Right ventricle myocardium superior (tissue), 1 donor: ENCODE data around the gene FBXO48. TPM values are rescaled to one million over a fixed set of nuclear protein-coding genes. Genes with fewer than 3 reads are reported as not detected.

Experiments
- ATAC-seq: fragments of 200-7000 bp; cut with Tn5 transposase; one replicate; pipeline ENCODE4 v1.9.1; 2020; ENCODE audit warnings: mild to moderate bottlenecking; ENCODE audit not compliant: poor library complexity
- DNase-seq: peaks from one replicate; pipeline ENCODE4 v3.0.0-alpha.2; 2020
- intact Hi-C: fragments of 100-400 bp; cut with DNase I; formaldehyde crosslinking; loops from one replicate; pipeline ENCODE4 v1.11.2; 2022
- total RNA-seq: library from RNA; stranded (reverse); fragmentation: NEBNext Ultra II Directional; extraction: Animal tissue kit (Norgen Biotek cat#: 25700); gene quantifications from one replicate; pipeline ENCODE4 v1.2.1, GENCODE V29; 2021
- donor health status: DM: no; HTN: yes; CAD: no; lungs with severe emphysema.

The FBXO48 gene
- total RNA-seq, 1 donor from 2014 or later, result 1.1 TPM

DNA sequence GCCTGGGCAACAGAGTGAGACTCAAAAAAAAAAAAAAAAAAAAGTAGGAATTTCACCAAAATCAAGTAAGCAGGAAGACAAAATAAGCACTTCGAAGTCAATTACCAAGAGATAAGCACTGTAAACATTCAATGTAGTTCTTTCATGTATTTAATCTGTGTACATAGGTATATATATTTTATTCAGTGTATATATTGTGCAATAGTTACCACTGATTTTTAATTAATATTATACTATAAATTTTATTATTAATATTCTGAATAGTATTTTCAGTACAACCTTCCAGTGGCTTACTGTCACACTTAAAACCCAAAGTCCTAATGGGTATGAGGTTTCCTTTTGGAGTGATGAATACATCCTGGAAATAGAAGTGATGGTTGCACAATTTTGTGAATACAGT lies 9.4 kb upstream of the FBXO48 start:
- ATAC-seq (no peak), DNase-seq (no peak)
- intact Hi-C loops, result no loop called here

- ATAC-seq (no peak), DNase-seq (no peak)
- intact Hi-C loops, result no loop called here
These were observed 8.5 kb upstream of the FBXO48 start for GRCh38 chr2:68475576-68475975.

DNA sequence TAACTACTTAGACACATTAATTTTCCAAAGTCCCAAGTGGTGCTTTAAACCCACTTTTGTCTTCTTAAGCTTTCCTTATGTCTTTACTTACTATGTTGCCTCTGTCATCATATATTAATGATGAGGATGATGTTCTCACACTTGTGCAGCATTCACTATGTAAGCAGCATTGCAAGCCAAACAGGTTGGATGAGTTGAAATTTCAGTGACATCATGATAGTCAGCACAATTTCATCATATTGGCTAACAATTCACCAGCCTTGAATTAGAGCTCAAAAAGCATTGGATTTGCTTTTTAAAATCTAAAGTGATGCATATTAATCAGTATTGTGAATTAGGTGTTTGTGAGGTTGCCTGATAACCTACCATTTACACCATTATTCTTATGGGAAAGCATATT lies 8.0 kb upstream of the FBXO48 start:
- intact Hi-C loops, result no loop called here
- ATAC-seq, result no peak
- no peak for DNase-seq

GRCh38 chr2:68472796-68473414 lies 5.8 kb upstream of the FBXO48 start:
- intact Hi-C loops, result no loop called here
- no peak for DNase-seq
- no peak for ATAC-seq

DNA sequence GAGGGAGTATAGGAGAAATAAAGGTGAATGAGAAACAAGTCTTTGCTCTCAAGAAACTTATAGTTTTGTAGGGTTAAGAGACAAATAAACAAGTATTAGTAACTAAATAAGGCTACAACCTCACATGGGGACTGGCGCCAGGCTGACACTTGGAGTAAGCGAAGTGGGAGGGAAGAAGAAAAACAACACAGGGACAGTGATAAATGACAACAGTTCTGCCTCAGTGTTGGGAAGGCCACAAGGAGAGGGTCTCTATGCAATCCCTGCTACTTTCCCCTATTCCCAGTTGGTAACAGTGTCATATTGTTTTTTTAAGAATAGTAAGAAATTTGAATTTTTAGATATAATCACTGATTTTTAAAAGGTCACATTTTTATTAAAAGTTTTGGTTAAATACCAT lies 4.3 kb upstream of the FBXO48 start:
- intact Hi-C loops, result no loop called here
- DNase-seq (no peak), ATAC-seq (no peak)

DNA sequence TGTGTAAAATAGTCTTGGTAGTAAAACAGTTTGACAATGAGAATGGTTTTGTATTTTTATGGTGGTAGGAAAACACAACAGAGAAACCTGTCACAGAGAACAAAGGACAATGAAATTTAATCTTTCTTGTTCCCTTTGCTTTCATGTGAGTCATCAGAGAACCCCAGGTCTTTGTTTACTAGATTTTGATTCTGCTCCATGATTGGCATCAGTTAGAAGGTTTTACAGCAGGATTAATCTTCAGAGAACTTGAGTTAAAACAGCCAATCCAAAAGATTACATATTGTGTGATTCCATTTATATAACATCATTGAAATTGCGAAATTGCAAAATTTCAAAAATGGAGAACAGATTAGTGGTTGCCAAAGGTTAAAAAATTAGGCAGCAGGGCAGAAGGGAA lies 2.8 kb upstream of the FBXO48 start:
- DNase-seq, result no peak
- intact Hi-C loops, result loop anchor here (10.0 kb wide), 1 partner anchor 455 kb away; no protein-coding TSS in a partner anchor
- no peak for ATAC-seq

DNA sequence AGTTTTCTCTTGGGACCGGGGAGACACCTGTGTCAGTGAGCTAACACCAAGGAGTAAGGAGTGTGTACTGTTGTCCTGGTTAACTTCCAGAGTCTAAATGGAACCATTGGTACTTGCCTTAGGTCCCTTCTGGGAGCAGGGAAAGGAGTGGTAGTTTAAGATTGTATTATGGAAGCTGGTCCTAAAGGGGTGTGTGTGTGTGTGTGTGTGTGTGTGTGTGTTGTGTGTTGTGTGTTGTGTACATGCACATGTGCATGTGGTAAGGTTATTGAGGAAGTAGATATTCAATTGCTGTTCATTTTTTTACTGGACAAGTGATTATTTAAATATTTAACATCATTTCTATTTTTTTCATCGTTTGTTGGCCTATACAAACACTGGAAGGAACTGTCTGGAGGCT lies 1.7 kb upstream of the FBXO48 start:
- no peak for ATAC-seq
- DNase-seq, result no peak
- intact Hi-C loops, result loop anchor here (10.0 kb wide), 1 partner anchor 456 kb away; no protein-coding TSS in a partner anchor

DNA sequence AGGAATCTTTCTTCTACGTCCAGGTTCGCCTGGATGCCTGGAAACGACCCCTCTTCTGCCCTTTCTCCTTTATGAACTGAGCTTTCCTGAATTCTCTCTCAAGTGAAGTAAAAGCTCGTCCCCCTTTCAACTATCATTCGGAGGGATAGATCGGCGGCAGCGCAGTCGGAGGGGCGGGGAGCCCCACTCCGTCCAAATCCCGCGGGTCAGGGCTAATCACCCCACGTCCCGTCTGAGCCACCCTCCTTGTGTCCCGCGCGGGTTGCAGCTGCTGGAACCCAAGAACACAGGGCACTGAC lies 367 bp downstream of the FBXO48 start:
- DNase-seq, result no peak
- ATAC-seq, result peak; percentile 34
- intact Hi-C loops, result loop anchor here (10.0 kb wide), 1 partner anchor 458 kb away; no protein-coding TSS in a partner anchor

- no peak for DNase-seq
- intact Hi-C loops, result loop anchor here (10.0 kb wide), 1 partner anchor 458 kb away; no protein-coding TSS in a partner anchor
- no peak for ATAC-seq
These were observed 725 bp downstream of the FBXO48 start for GRCh38 chr2:68466361-68466777.

GRCh38 chr2:68465081-68465916 lies 1.8 kb downstream of the FBXO48 start:
- intact Hi-C loops, result loop anchor here (10.0 kb wide), 1 partner anchor 460 kb away; no protein-coding TSS in a partner anchor
- no peak for DNase-seq
- ATAC-seq, result no peak

GRCh38 chr2:68464651-68465050 lies 2.4 kb downstream of the FBXO48 start:
- no peak for ATAC-seq
- DNase-seq, result no peak
- intact Hi-C loops, result loop anchor here (10.0 kb wide), 1 partner anchor 460 kb away; no protein-coding TSS in a partner anchor

DNA sequence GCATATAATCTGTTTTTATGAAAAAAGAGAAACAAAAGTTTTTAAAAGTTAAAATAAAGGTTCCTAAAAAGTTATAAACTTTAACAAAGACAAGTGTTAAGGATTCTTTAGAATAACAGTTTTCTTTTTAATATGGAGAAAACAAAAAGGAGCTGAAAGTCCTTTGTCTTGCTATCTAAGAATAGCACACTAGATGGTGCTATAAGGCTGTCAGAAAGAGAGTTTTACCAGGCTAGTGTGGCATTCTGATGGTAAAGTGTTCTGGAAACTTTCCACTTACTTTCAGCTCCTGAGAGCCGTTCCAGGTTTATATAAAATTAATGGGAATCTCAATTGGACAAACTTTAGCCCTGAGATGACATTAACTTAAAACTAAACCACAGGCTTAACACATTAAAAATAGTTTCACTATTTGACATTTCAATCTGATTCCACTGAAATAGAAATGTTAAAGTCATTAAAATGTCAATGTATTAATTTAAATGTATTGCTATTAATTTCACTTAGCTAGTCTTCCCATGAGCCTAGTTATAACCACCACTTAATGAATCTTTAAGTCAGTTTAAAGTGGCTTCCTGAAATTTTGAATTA lies 3.7 kb downstream of the FBXO48 start:
- intact Hi-C loops, result loop anchor here (10.0 kb wide), 1 partner anchor 461 kb away; no protein-coding TSS in a partner anchor
- DNase-seq (no peak), ATAC-seq (no peak)

DNA sequence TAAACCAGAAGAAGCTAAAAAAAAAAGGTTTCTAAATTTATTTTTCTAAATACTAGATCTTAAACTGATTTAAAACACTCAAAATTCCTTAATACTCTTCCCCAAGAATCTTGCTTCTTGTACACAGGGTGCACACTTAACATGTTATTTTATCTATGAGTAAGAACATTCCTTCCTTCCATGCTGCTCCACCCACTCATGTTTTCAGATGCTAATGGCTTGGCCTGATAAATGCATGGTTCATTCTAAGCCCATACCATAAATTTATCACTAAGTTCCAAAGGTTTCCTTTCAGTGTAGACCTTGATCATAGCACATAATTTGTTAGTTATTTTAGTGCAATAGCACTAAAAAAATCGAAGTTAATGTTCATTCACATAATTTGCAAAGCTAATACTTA lies 8.1 kb downstream of the FBXO48 start:
- ATAC-seq (no peak), DNase-seq (no peak)
- intact Hi-C loops, result no loop called here

DNA sequence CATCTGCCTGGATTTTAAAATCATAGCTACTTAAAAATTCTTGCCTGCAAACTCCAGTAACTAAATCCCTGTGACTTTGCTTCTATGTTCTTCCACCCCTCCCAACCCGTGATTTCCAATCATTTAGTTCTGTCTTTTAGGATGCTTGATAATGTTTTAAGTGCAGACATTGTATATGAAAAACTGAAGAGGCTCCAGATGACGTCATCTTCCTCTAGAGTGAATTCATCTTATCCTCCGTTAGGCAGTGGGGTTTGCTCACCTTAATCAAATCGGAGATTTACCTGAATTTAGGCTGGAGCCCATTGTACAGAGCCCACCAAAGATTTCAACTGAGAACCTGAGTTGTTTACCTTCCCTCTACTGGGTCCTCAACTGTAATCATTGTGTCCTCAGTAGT lies 10.9 kb downstream of the FBXO48 start:
- no peak for DNase-seq
- intact Hi-C loops, result no loop called here
- ATAC-seq, result no peak

GRCh38 chr2:68454719-68455118 lies 12.4 kb downstream of the FBXO48 start:
- intact Hi-C loops, result no loop called here
- DNase-seq (no peak), ATAC-seq (no peak)

GRCh38 chr2:68453761-68454360 lies 13.2 kb downstream of the FBXO48 start:
- intact Hi-C loops, result no loop called here
- DNase-seq (no peak), ATAC-seq (no peak)

GRCh38 chr2:68452158-68452900 lies 14.8 kb downstream of the FBXO48 start:
- intact Hi-C loops, result no loop called here
- ATAC-seq, result peak; percentile 8
- no peak for DNase-seq

- intact Hi-C loops, result no loop called here
- peak; percentile 57 for ATAC-seq
- DNase-seq, result no peak
These were observed 18.1 kb downstream of the FBXO48 start for GRCh38 chr2:68448671-68449653.
